Activated CD8-positive, alpha-beta memory T cell treated with anti-CD3 and anti-CD28 coated beads for 24 hours (primary cell): Measurements from ENCODE around the gene UPK3A.
"Not testable (repeated sequence)": the region's sequence is repeated elsewhere in the genome, so short reads cannot be mapped to it uniquely, and the experiment has no call there.

ENCODE experiments used
- DNase-seq: peaks from one replicate; pipeline ENCODE4 v3.0.0-alpha.2; 2020

Gene UPK3A

GRCh38 chr22:45285263-45286058 is 712 bp downstream of the UPK3A start:
- DNase-seq, result no peak

DNA sequence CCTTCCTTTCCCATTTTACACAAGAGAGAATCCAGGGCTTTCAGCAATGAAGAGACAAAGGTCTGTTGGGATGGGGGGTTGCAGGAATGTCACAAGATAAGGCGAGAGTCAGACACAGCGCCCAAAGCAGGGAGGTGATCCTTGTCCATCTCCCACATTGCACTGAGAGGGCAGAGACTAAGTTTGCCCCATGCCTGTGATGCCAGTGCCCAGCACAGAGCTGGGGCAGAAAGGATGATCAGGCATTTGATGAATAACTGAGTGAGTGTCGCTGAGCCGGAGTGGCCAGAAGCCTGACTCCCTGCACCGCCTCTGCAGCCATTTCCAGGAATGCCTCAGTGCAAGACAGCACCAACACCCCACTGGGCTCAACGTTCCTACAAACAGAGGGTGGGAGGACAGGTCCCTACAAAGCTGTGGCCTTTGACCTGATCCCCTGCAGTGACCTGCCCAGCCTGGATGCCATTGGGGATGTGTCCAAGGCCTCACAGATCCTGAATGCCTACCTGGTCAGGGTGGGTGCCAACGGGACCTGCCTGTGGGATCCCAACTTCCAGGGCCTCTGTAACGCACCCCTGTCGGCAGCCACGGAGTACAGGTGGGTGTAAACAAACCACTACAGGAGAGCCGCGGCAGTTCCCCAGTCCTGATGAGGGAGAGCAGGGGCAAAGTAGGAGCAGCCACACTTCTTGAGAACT is 2.3 kb downstream of the UPK3A start:
- no peak for DNase-seq

DNA sequence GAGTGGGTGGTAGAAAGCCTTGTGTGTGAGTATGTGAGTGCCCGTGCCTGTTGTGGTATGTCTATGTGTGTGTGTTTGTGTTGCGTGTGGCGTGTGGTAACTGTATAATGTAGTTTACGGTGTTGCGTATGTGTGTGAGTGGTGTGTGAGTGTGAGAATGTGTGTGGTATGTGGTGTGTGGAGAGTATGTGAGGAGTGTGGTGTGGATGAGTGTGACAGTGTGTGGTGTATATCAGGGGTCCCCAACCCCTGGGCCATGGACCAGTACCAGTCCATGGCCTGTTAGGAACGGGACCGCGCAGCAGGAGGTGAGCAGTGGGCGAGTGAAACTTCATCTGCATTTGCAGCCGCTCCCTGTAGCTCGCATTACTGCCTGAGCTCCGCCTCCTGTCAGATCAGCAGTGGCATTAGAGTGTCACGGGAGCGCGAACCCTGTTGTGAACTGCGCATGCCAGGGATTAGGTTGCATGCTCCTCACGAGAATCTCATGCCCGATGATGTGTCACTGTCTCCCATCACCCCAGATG is 5.7 kb downstream of the UPK3A start:
- DNase-seq, result no peak

- DNase-seq, result no peak
Measured at GRCh38 chr22:45291061-45291930, 6.5 kb downstream of the UPK3A start.

GRCh38 chr22:45291931-45292290 is 7.2 kb downstream of the UPK3A start:
- no peak for DNase-seq

GRCh38 chr22:45292731-45293442 is 8.1 kb downstream of the UPK3A start:
- DNase-seq, result no peak

DNA sequence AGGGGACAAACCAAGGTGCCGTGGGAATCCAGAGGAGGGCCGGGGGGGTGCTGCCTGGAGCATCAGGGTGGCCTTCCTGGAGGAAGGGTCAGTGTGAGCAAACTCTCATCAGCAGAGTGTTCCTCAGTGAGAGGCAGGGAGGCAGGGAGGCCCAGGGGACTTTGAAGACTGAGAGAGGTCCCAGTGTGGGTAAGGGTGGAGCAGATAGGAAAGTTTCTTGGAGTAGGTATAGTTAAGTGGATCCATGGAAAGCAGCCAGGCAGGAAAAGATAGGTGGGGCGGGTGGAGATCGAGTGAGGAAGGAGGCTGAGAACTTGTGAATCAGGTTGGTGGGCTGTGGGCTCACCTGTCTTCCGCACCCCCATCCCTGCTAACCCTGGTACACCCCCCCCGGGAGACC is 9.3 kb downstream of the UPK3A start:
- DNase-seq, result no peak

DNA sequence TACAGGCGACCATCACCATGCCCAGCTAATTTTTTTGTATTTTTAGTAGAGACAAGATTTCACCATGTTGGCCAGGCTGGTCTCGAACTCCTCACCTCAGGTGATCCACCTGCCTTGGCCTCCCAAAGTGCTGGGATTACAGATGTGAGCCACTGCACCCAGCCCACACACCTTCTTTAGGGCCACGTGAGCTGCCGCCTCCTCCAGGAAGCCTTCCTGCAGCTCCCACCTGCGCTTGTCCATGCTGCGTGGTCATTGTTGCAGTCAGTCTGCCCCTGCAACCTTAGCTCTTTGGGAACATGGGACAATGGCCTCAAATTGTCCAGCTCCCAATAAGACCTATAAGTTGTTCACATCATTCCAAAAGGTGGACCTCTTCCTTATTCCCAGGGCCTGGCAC is 10.3 kb downstream of the UPK3A start:
- DNase-seq, result not testable (repeated sequence)

DNA sequence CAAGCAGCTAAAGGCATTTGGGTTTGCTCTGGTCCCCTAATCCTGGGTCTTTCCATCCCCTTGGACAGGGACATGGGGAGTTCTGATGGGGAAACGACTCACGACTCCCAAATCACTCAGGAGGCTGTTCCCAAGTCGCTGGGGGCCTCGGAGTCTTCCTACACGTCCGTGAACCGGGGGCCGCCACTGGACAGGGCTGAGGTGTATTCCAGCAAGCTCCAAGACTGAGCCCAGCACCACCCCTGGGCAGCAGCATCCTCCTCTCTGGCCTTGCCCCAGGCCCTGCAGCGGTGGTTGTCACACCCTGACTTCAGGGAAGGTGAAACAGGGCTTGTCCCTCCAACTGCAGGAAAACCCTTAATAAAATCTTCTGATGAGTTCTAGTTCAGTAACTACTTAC is 10.7 kb downstream of the UPK3A start:
- no peak for DNase-seq

DNA sequence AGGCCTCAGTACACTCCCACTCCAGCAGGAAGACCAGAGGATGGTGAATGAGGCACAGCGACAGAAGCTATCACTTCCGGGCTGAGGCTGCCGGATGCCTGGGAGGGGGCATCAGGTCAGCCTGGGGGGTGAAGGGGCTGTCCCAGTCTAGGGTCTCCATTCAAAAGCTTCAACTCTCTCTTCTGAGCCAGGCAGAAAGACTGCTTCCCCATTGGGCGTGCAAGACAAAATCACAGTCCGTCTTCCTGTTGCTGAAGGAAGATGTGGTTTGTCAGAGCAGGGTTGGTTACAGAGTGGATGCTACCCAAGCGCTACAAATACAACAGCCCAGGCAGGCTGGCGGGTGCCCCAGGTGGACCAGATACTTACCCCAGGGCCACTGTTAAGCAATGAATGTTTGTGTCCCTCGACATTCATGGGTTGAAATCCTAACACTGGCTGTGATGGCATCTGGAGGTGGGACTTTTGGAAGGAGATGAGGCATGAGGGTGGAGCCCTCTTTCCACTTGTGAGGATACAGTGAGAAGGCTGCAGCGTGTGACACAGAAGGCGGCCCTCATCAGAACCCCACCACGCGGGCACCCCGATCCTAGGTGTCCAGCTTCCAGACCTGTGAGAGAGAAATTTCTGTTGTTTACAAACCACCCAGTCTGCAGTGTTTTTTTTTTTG is 12.0 kb downstream of the UPK3A start:
- DNase-seq, result peak; percentile 67

GRCh38 chr22:45298934-45299505 is 14.3 kb downstream of the UPK3A start:
- no peak for DNase-seq

DNA sequence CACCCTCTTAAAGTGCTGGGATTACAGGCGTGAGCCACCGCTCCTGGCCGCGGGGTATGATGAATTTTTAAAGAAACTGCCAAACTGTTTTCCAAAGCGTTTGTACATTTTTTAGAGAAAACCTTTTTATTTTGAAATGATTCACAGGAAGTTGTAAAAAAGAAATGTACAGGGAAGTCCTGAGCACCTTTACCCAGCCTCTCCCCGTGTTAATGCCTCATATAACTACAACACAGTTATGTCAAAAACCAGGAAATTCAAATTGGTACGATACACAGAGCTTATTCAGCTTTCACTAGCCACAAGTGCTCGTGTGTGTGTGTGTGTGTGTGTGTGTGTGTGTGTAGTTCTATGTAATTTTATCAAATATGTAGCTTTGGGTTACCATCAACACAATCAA is 18.0 kb downstream of the UPK3A start:
- DNase-seq, result no peak

GRCh38 chr22:45303181-45303580 is 18.4 kb downstream of the UPK3A start:
- no peak for DNase-seq

DNA sequence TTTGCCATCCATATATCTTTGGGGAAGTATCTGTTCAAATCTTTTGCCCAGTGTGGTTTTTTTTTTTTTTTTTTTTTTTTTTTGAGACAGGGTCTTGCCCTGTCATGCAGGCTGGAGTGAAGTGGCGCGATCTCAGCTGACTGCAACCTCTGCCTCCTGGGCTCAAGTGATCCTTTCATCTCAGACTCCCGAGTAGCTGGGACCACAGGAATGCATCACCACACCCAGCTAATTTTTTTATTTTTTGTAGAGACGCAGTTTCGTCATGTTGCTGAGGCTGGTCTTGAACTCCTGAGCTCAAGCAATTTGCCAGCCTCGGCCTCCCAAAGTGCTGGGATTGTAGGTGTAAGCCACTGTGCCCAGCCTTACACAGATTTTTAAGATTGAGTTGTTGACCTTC is 20.2 kb downstream of the UPK3A start:
- no peak for DNase-seq

- DNase-seq, result no peak
Measured at GRCh38 chr22:45305456-45306075, 20.8 kb downstream of the UPK3A start.

DNA sequence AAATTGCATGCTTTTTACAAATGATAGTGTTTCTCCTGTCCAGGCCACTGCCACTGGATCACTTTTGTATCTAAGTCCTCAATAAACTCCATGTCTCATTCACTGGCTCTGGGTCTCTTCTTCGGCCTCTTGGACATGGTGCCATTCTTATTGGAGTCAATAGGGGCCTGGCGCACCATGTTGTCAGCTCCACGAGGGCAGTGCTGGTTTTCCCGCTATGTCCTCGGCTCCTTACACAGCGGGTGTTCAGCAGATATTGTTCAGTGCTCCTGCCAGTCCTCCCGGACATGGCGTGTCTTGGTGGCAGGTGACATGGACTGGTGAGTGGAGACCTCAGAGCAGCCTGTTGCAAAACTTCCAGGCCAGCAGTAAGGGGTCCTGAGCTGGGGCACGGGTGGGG is 21.4 kb downstream of the UPK3A start:
- no peak for DNase-seq

GRCh38 chr22:45308391-45308956 is 23.7 kb downstream of the UPK3A start:
- DNase-seq, result no peak

DNA sequence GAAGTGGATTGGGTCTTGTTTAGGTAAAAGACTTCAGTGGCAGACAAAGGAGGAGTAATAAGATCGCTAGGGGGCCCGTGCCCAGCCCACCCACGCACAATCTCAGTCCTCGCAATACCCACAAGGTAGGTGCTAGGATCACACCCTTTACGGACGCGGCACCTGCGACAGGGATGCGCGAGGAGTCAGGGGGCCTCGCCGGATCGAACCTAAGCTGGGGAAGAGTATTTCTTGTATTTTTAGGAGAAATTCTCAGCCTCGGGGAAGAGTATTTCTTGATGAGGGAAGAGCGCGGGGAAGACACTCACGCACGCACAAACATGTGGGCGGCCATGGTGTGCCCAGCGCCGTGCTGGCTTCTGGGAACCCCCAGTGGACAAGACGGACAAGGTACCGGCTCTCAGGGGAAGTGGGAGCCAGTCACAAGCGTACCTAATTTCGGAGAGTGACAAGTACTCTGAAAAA is 24.2 kb downstream of the UPK3A start:
- no peak for DNase-seq

GRCh38 chr22:45309422-45310227 is 24.9 kb downstream of the UPK3A start, which contains the start of gene FAM118A:
TSS of gene FAM118A (plus strand) at chr22:45309934. CDS start at chr22:45322380, 12,446 bp downstream.
- DNase-seq, result peak; percentile 100
